Measurements from ENCODE around the gene AKAP10. TPM values are rescaled to one million over a fixed set of nuclear protein-coding genes. Genes with fewer than 3 reads are reported as not detected.

AKAP10 gene
- polyA plus RNA-seq, 3 donors from 2014 or later: 9.9 to 21.6 (median 14.7) TPM

DNA sequence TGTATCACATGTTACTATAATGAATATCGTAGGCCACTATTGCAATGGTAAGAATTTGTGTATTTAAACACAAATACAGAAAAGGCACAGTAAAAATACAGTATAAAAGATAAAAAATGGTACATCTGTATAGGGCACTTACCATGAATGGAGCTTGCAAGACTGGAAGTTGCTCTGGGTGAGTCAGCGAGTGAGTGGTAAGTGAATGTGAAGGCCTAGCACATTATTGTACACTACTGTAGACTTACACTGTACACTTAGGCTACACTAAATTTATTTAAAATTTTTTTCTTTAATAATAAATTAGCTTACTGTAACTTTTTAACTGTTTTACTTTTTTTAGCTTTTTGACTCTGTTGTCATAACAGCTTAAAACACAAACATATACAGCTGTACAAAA lies 42.5 kb downstream of the AKAP10 start:
- Mint-ChIP-seq H3K36me3 (peaks cover 12 to 24% (median 21%) of the 10 kb centered on the region in 3 donors), H3K27ac (no peak overlapping the region), H3K4me1 (peaks cover 1 to 5% of the 10 kb centered on the region in 2 donors), H3K4me3 (no peak overlapping the region), H3K9me3 (no peaks in the 10 kb centered on the region), H3K27me3 (ENCODE audit: low read depth in 3 of 3) (no peaks in the 10 kb centered on the region)
- DNase-seq: no peak

DNA sequence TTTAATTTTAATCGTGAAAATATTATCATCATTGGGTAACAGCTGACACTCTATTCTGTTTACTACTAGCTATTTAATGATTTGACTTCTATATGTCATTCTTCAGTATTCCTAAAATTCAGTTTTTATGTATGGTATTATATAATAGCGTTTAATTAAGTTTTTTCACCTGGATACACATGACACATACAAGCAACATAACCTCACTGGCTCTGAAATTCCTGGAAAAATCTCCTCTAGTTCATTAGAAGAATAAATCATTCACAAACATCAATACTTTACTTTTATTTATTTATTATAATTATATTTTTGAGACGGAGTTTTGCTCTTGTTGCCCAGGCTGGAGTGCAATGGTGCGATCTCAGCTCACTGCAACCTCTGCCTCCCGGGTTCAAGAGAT lies 44.0 kb downstream of the AKAP10 start:
- Mint-ChIP-seq H3K4me3 (no peak overlapping the region), H3K9me3 (no peaks in the 10 kb centered on the region), H3K27me3 (ENCODE audit: low read depth in 3 of 3) (no peaks in the 10 kb centered on the region), H3K4me1 (no peaks in the 10 kb centered on the region), H3K27ac (no peak overlapping the region), H3K36me3 (peaks cover 13 to 27% (median 16%) of the 10 kb centered on the region in 3 donors)
- no peak for DNase-seq

DNA sequence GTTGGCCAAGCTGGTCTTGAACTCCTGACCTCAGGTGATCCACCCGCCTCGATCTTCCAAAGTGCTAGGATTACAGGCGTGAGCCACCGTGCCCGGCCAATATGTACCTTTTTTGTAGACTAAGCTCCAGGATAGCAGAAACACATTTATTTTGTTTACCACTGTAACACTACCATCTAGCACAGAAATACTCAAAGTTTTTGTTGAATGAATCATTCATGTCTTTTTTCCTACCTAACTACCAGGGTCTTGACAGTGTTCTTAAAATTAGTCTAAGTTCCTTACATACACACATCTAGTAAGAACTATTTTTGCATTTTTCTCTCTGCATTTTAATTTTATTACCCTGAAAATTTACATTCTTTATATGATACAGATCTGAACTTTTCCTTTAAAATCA lies 44.4 kb downstream of the AKAP10 start:
- no peak overlapping the region for H3K27ac Mint-ChIP-seq
- H3K4me1 Mint-ChIP-seq: no peaks in the 10 kb centered on the region
- no peak overlapping the region for H3K4me3 Mint-ChIP-seq
- no peak for DNase-seq
- H3K27me3 Mint-ChIP-seq (ENCODE audit: low read depth in 3 of 3): no peaks in the 10 kb centered on the region
- peaks cover 13 to 29% (median 16%) of the 10 kb centered on the region in 3 donors for H3K36me3 Mint-ChIP-seq
- H3K9me3 Mint-ChIP-seq: no peaks in the 10 kb centered on the region

DNA sequence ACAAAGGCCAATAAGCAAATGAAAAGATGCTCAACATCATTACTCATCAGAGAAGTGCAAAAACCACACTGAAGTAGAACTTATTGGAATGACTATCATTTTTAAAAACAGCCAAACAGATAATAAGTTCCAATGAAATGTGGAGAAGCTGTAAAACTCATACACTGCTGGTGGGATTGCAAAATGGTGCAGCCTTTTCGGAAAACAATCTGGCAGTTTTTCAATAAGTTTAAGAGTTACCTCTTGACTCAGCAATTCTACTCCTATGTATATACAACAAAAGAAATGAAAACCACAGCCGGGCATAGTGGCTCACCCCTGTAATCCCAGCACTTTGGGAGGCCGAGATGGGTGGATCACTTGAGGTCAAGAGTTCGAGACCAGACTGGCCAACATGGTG lies 49.3 kb downstream of the AKAP10 start:
- DNase-seq: no peak
- Mint-ChIP-seq H3K36me3 (peaks cover 6 to 27% (median 16%) of the 10 kb centered on the region in 3 donors), H3K9me3 (no peaks in the 10 kb centered on the region), H3K4me3 (no peak overlapping the region), H3K27ac (no peak overlapping the region), H3K4me1 (peaks cover 3 to 7% of the 10 kb centered on the region in 2 donors), H3K27me3 (ENCODE audit: low read depth in 3 of 3) (peaks cover 0 to 1% (median 0%) of the 10 kb centered on the region in 3 donors)

DNA sequence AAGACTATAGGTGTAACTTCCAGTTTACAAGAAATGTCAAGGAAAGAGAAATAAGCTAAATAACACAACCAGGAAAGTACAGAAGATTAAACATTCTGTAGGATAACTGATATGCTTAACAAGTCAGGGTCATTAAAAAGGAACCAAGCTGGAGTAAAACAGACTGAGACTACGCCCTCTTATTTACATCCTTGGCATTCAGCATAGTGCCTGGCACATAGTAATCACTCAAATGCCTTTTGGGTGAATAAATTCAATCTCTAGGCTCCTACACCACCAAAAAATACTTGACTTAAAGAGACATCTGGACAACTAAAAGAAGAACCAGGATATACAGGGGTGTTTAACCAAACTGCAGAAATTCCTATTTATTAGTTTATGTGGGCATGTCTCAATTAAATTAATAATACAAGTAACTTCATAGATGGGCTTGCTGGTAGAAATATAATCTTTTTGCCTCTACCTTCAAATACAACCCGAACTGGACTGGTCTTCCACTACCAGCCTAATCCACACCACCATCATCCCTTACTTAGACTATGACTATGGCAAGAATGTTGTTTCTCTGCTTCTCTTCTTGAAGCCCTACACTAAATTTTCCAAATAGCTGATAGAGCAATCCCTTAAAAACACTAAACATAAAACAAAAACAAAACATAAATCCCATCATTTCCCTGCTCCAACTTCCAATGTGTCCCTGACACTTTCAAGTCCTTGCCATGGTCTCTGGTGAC lies 62.2 kb downstream of the AKAP10 start:
- Mint-ChIP-seq H3K4me1 (no peaks in the 10 kb centered on the region), H3K36me3 (peaks cover 4 to 23% (median 8%) of the 10 kb centered on the region in 3 donors)

DNA sequence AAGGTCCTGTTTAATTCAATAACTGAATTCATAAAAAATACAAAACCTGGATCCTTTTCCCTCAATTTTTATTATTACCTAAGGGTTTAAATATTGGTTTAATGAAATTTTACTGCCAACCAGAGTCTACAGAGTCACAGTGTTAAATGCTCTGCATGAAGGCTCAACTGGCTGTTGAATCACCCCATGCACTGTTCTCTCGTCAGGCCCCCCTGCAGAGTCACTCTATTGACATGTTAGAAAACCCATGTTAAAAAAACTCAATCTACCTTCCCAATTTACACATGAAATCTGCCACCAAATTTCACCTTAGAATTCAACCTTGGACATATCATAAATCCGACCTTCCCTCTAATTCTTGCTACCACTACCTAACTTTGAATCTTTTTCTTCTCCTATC lies 66.6 kb downstream of the AKAP10 start:
- H3K36me3 Mint-ChIP-seq: peaks cover 8 to 38% (median 12%) of the 10 kb centered on the region in 3 donors
- DNase-seq: no peak
- no peaks in the 10 kb centered on the region for H3K9me3 Mint-ChIP-seq
- no peaks in the 10 kb centered on the region for H3K4me1 Mint-ChIP-seq
- peak overlapping the region in 1 of 6 donors; percentile 4 for H3K27ac Mint-ChIP-seq
- H3K27me3 Mint-ChIP-seq (ENCODE audit: low read depth in 3 of 3): peaks cover 0 to 2% (median 0%) of the 10 kb centered on the region in 3 donors
- no peak overlapping the region for H3K4me3 Mint-ChIP-seq

More for the DNA sequence above, 62.2 kb downstream of the AKAP10 start:
- no peak for DNase-seq
- Mint-ChIP-seq H3K9me3 (no peaks in the 10 kb centered on the region), H3K4me3 (no peak overlapping the region), H3K27me3 (ENCODE audit: low read depth in 3 of 3) (peaks cover 0 to 2% (median 0%) of the 10 kb centered on the region in 3 donors), H3K27ac (peak overlapping the region in 1 of 6 donors; percentile 29)

DNA sequence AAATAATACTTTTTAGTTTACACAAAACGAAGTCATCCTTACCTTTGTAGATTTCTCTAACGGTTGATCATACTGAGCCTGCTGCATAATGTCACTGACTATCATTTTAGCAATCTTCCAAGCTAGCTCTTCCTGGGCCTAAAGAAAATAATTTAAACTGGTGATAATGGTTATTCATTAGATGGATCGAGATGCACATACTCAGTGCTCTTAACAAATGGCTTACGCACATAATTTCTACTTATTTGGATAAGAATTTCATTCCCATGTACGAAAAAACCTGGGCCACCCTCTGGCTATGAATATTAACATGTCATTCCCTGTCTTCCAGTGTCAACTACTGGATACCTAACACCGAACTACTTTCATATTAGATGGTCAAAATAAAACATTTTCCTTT lies 68.5 kb downstream of the AKAP10 start:
- no peak overlapping the region for H3K4me3 Mint-ChIP-seq
- no peaks in the 10 kb centered on the region for H3K4me1 Mint-ChIP-seq
- H3K36me3 Mint-ChIP-seq: peaks cover 7 to 43% (median 14%) of the 10 kb centered on the region in 3 donors
- DNase-seq: no peak
- H3K27ac Mint-ChIP-seq: peak overlapping the region in 1 of 6 donors; percentile 46
- peaks cover 0 to 2% (median 0%) of the 10 kb centered on the region in 3 donors for H3K27me3 Mint-ChIP-seq (ENCODE audit: low read depth in 3 of 3)
- no peaks in the 10 kb centered on the region for H3K9me3 Mint-ChIP-seq

DNA sequence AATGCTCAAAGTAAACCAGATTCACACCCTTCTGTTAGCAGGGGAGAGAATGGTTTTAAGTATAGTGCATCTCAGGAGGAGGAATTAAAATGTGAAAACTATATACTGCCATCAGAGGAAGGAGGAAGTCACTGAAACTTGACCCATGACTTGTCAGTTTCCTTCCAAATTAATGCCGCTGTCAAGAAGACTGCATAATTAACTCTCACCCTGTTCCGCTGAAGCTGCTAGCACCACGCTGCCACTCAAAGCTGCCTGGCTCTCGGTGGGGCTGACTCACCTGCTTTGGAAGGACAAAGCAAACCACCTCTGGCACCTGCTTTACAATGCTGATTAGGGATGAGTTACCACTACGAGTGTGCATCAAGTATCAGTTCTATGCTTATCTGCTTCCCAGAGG lies 72.1 kb downstream of the AKAP10 start:
- DNase-seq: no peak
- H3K4me3 Mint-ChIP-seq: no peak overlapping the region
- no peak overlapping the region for H3K27ac Mint-ChIP-seq
- no peaks in the 10 kb centered on the region for H3K9me3 Mint-ChIP-seq
- no peaks in the 10 kb centered on the region for H3K27me3 Mint-ChIP-seq (ENCODE audit: low read depth in 3 of 3)
- peaks cover 12 to 50% (median 20%) of the 10 kb centered on the region in 3 donors for H3K36me3 Mint-ChIP-seq
- H3K4me1 Mint-ChIP-seq: no peaks in the 10 kb centered on the region

DNA sequence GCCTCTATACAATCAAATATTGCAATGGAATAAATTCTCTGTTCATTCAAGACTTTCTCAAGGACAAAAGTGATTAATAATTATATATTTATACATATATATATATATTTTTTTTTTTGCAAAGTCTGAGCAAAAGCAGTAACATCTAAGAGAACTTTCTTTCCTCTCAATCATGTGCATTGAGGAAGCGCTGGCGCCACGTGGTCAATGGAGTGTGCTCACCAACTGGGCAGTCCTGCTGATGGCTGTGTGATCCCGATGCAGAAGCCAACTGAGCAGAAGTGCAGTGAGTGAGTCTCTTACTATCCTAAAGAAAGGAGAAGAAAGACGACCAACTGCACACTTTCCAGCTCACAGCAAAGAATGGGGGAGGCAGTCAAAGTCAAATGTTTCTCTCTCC lies 72.7 kb downstream of the AKAP10 start:
- Mint-ChIP-seq H3K27me3 (ENCODE audit: low read depth in 3 of 3) (no peaks in the 10 kb centered on the region), H3K9me3 (no peaks in the 10 kb centered on the region), H3K36me3 (peaks cover 16 to 47% (median 20%) of the 10 kb centered on the region in 3 donors), H3K4me1 (no peaks in the 10 kb centered on the region), H3K27ac (no peak overlapping the region), H3K4me3 (no peak overlapping the region)
- DNase-seq: no peak

DNA sequence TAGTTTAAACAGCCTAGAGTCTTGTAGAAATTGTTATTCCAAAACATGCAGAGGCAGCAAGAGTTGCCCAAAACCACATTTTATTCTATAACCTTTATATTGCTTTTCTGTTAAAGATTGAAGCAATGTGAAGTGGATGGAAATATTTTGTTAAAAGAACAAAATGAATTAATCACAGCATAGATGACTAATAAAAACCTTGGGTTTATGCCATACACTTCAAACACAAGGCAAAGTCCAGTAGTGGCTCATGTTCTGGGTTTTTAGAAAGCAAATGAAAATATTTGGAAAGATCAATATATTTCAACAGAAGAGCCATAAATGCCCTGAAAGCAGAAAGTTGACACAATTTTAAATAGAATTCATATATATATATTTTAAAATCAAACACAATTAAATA lies 73.2 kb downstream of the AKAP10 start:
- Mint-ChIP-seq H3K4me3 (no peak overlapping the region), H3K27ac (no peak overlapping the region), H3K36me3 (peaks cover 16 to 44% (median 18%) of the 10 kb centered on the region in 3 donors), H3K4me1 (no peaks in the 10 kb centered on the region), H3K9me3 (no peaks in the 10 kb centered on the region), H3K27me3 (ENCODE audit: low read depth in 3 of 3) (no peaks in the 10 kb centered on the region)
- DNase-seq: no peak

DNA sequence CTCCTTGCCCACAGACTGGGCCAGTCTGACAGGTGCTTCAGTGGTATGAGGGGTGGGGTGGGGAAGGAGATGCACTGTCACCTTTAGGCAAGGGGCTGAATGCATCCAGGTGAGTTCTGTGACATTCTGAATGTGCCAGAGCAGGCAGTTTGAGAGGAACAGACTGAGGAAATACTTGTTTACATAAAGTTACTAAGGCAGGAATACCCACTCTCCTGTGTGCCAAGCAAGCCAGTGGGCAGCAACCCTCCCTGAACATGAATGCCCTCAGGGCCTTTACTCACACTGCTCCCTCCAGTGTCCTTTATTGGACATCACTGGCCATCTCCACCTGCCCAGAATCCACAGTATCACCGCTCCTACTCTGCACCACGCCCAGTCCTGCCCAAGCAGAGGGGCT lies 76.8 kb downstream of the AKAP10 start:
- H3K27ac Mint-ChIP-seq: peak overlapping the region in 3 of 6 donors; percentile 29 to 51 (median 45)

DNA sequence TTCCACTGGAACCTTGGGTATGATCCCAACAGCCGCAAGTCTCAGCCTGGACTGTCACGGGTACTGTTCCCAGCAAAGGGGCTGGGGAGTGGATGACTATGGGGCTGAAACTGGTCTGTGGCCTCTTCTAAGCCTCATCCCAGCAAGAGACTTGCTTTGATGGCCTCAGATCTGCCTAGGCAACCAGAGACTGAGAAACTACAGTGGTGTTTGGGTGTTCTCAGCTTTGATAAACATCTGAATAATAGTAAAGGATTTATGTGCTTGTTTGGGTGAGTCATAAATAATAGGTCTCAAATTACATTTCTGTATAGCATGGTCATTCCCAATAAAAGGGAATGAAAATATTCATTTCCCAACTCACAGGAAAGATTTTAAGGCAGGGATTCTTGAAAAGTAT lies 79.7 kb downstream of the AKAP10 start:
- Mint-ChIP-seq H3K27me3 (ENCODE audit: low read depth in 3 of 3) (no peaks in the 10 kb centered on the region), H3K36me3 (peaks cover 0 to 9% (median 4%) of the 10 kb centered on the region in 3 donors), H3K9me3 (no peaks in the 10 kb centered on the region), H3K4me3 (no peak overlapping the region), H3K4me1 (peaks cover 0 to 2% of the 10 kb centered on the region in 2 donors), H3K27ac (peak overlapping the region in 1 of 6 donors; percentile 47)
- no peak for DNase-seq

More for the DNA sequence above, 76.8 kb downstream of the AKAP10 start:
- H3K4me3 Mint-ChIP-seq: no peak overlapping the region
- H3K9me3 Mint-ChIP-seq: no peaks in the 10 kb centered on the region
- H3K4me1 Mint-ChIP-seq: peaks cover 0 to 2% of the 10 kb centered on the region in 2 donors
- peaks cover 10 to 23% (median 12%) of the 10 kb centered on the region in 3 donors for H3K36me3 Mint-ChIP-seq
- no peak for DNase-seq
- no peaks in the 10 kb centered on the region for H3K27me3 Mint-ChIP-seq (ENCODE audit: low read depth in 3 of 3)

DNA sequence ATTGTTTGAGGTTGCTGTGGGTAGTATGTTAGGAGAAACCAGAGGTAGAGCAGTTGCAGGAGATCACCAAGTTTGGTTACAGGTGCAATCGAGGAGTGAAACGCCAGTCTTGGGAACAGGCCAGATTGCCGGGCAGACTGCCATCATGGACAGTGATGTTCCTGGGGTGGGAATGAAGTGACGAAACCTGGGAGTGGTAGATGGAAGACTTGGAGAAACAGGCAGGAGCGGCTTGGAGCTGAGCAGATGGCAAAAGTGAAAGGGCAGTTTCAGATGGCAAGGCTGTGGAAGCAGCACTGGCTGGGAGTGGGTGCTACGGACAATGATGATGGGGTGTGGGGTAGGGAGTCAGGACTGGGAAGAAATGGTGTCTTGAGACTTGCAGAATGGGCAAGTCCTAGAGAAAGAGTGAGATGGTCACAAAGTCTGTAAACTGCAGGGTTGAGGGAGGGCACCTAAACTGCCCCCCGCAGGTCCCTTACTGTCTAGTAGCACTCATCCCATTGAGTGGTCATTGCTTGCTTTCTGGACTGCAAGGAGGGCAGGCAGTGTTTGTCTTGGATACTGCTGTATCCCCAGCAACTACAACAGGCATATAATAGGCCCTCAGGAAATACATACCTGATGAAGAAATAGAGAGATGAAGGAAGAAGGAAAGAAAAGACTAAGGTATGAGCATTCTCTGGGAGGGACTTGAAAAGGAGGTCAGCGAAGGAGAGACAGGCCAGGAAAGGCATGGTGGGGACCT lies 80.4 kb downstream of the AKAP10 start:
- no peak overlapping the region for H3K4me3 Mint-ChIP-seq
- no peaks in the 10 kb centered on the region for H3K27me3 Mint-ChIP-seq (ENCODE audit: low read depth in 3 of 3)
- no peak for DNase-seq
- peak overlapping the region in 3 of 6 donors; percentile 30 to 51 (median 48) for H3K27ac Mint-ChIP-seq
- H3K36me3 Mint-ChIP-seq: peaks cover 0 to 9% (median 4%) of the 10 kb centered on the region in 3 donors
- H3K9me3 Mint-ChIP-seq: no peaks in the 10 kb centered on the region
- H3K4me1 Mint-ChIP-seq: peaks cover 0 to 2% of the 10 kb centered on the region in 2 donors

DNA sequence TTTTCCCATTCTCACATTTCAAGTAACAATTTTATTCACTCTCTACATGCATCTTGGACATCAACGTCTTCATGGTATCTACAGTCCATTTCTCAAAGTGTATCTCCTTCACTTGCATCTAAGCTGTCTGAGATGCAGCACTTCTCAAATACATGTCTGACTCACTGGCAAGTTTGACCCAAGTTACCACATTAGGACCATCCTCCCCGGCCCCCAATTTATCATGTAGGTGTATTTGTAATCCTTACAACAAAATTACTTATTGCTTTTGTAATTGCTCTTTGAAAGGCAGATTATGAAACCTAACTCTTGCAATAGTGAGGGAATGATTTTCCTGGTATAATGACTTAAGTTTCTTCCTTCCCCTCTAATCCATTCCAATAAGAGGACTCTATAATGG lies 80.9 kb downstream of the AKAP10 start:
- Mint-ChIP-seq H3K27ac (peak overlapping the region in 2 of 6 donors; percentile 12 to 30), H3K4me3 (no peak overlapping the region), H3K9me3 (no peaks in the 10 kb centered on the region), H3K27me3 (ENCODE audit: low read depth in 3 of 3) (no peaks in the 10 kb centered on the region), H3K36me3 (peaks cover 0 to 9% (median 4%) of the 10 kb centered on the region in 3 donors), H3K4me1 (peaks cover 0 to 2% of the 10 kb centered on the region in 2 donors)
- no peak for DNase-seq
